Suprapubic skin (tissue), 3 donors: ENCODE measurements around the gene PASK.

Experiments used
- CTCF ChIP-seq, 2 donors: fragments of 200-600 bp in 1 of 2; fragments of 450-650 bp in 1 of 2; sonication (generic) in 1 of 2; IDR thresholded peaks; one replicate each; pipeline ENCODE4 v1.5.1; 2016 to 2019; ENCODE audit warnings: antibody characterized with exemption in 2 of 2, mild to moderate bottlenecking in 1 of 2, moderate library complexity in 1 of 2
- EP300 ChIP-seq: sonication (generic); formaldehyde crosslinking; IDR thresholded peaks from one replicate; pipeline ENCODE4 v1.6.1; 2017; ENCODE audit warnings: antibody characterized with exemption
- POLR2A ChIP-seq, 2 donors: fragments of 450-650 bp; IDR thresholded peaks; one replicate each; pipeline ENCODE4 v1.6.1; 2017; ENCODE audit warnings: antibody characterized with exemption in 2 of 2, mild to moderate bottlenecking in 2 of 2, moderate library complexity in 2 of 2

- TF ChIP-seq CTCF (IDR thresholded peaks at IDR 0.05), result no peak
- no peak for TF ChIP-seq EP300
- TF ChIP-seq POLR2A (IDR thresholded peaks at IDR 0.05), result no peak
Observed at GRCh38 chr2:241094172-241094571, 55.1 kb downstream of the PASK start.
